Measurements from ENCODE around the gene BLOC1S5. TPM values are rescaled to one million over a fixed set of nuclear protein-coding genes. Genes with fewer than 3 reads are reported as not detected.
"Not testable (repeated sequence)": the region's sequence is repeated elsewhere in the genome, so short reads cannot be mapped to it uniquely, and the experiment has no call there.

The BLOC1S5 gene
- total RNA-seq, 1 donor from 2014 or later: 22.3 TPM

DNA sequence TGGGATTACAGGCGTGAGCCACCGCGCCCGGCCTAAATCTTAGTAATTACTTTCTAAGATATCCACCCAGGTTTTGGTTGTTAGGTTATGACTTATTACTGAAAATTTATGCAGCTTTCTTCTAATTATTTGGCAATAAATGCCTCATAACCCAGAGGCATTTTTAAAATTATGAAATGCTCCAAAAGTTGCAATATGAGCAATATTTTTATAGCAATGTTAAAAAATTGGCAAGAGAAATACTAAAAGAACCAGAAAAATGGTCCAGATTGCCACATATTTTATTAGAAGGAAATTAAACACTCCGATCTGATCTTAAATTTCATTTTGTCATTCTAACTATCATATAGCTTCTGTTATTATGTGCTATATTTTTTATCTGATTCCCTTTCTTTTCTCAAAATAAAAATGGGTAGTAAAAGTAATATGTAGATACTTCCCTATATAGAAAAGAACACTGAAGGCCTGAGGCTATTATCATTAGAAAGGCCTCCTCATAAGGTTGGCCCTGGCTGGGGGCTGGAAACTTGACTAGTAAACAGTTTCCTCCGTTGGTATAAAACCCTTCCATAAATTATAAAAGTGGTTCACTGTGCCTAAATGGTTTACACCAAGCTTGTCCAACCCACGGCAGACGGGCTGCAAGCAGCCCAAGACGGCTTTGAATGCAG, 22.1 kb downstream of the BLOC1S5 start:
- no peak for DNase-seq

DNA sequence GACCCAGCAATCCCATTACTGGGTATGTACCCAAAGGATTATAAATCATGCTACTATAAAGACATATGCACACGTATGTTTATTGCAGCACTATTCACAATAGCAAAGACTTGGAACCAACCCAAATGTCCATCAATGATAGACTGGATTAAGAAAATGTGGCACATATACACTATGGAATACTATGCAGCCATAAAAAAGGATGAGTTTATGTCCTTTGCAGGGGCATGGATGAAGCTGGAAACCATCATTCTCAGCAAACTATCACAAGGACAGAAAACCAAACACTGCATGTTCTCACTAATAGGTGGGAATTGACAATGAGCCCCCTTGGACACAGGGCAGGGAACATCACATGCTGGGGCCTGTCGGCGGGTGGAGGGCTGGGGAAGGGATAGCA, 30.1 kb downstream of the BLOC1S5 start:
- DNase-seq: not testable (repeated sequence)

GRCh38 chr6:8030920-8031319, 33.3 kb downstream of the BLOC1S5 start:
- DNase-seq: no peak

DNA sequence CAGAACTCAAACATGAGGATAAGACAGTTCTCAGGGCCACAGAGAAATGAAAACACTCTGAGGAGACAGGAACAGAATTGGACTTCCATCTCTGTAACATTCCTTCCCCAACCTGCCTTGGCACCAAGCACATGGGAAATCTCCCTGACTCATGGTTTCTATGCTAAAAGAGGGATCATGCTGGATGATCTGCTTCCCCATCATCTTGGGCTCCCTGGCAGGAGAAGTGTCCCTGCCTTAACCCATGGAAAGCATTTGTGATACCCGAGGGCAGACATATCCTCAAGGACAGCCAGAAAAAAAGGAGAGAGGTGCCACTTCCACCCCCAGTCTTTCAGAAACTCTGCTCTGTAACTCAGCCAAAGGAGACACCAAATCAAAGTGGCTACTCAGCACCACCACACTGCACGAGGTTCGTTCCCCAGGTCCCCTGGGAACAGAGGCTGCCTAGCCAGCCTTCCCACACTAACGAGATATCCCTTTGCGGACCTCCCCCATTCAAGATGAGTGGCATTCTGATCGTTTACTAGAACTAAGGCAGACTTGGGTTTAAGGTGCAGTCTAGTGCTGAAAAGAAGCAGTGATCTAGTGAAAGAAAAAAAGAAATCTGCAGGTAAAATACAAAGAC, 34.8 kb downstream of the BLOC1S5 start:
- no peak for DNase-seq

GRCh38 chr6:8027965-8028651, 36.1 kb downstream of the BLOC1S5 start:
- peak; percentile 40 for DNase-seq

DNA sequence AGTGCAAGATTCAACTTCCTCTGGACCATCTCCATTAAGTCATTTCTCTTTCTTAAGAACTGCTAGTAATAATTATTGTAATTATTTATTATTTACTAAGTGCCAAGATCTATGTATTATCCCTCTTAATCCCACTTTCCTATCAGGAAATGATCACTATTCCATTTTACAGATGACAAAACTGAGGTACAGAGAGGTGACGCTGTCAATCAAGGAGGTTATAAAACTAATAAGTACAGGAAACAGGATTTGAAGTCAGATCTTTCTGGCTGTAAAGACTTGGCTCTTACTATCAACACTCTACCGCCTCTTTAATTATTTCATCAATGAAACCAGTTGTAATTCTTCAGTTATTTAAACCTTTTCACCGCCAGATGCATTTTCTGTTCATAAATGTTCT, 37.4 kb downstream of the BLOC1S5 start:
- DNase-seq: no peak

DNA sequence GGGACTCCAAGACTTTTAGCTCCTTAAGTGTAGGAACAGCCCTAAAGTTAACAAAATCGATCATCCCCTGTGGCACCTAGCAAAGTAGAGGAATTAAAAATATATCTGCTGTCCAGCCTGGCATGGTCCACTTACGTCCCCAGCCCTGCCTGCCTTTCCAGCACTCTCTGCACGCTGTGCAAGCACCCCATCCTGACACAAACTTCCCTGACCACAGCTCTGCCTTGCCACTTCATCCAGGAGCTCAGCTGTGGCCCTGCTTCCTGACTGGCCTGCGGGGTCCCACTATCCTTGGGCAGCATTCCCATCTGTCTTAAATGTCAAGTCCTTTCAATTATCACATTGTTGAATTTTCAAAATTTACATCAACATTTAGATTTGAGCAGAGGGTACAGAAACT, 39.0 kb downstream of the BLOC1S5 start:
- DNase-seq: no peak

DNA sequence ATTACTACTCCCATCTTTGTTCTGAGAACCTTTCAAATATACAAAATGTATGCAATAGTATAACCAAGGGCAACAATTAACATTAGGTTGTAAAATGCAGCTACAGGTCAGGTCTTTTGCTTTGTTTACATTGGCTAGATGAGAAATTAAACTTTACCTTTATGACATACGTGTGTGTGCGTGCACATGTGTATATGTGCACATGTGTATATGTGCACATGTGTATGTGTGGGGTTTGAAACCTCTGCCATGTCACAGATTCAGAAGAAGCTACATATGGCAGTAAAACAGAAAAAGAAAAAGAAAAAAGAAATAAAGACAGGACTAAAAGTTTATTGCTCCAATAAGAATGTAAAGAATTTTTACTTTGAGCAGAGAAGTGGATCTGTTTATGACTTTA, 40.6 kb downstream of the BLOC1S5 start:
- DNase-seq: no peak

GRCh38 chr6:8020083-8020482, 44.1 kb downstream of the BLOC1S5 start:
- DNase-seq: no peak

- DNase-seq: no peak
Observed at GRCh38 chr6:8017705-8018104, 46.5 kb downstream of the BLOC1S5 start.

- peak; percentile 17 for DNase-seq
Observed at GRCh38 chr6:8017276-8017701, 46.9 kb downstream of the BLOC1S5 start.

DNA sequence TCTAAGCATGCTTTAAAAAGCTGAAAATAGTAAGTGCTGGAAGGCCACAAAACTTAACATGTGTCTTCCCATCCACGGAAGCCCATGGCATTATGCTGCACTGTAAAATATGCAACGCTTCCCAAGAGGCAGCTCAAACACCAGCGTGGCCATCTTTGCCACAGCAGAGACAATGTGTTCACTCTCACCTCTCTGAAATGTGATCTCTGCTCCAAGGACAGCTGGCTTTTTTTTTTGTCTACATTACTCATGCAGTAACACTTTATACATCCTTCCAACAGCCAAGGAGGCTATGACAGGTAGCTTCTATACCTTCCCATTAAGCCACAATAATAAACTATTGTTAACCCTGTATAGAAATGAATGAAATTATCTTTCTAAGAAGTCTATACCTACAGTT, 49.2 kb downstream of the BLOC1S5 start:
- DNase-seq: no peak

DNA sequence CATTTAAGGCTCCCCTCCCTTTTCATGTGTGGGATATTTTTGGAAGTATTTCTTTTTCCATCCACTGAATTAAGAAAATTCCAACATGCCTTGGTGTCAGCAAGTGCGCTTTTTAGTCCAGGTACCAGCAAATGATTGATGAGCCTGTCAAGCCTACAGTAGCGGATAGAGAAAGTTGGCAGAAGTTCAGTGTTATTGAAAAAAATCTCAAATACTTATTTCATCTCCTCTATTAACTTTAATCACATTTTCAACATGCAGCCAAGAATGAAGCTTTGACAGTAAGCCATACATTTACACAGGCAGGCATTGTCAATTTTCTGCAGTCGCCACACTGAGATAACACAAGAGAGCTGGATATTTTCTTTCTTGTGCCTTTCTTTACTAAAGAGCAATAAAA, 50.4 kb downstream of the BLOC1S5 start:
- DNase-seq: peak; percentile 18

DNA sequence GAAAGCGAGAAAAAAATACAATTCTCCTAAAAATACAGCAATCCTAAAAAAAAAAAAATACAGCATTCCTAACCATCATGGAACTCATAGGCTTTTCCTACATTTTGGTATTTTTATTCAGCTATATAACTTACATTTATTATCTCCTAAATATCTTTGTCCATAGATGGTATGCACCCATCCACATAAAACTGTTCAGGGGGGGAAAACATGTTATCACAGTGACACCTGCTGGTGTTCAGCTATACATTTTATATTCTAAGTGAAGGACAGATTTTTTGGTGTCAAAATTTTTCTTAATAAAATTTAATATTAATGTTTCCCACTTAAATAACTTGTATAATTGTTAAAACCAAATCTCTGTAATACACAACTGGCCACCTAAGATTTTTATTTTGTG, 58.0 kb downstream of the BLOC1S5 start:
- peak; percentile 58 for DNase-seq

GRCh38 chr6:8005136-8005535, 59.1 kb downstream of the BLOC1S5 start:
- no peak for DNase-seq

- DNase-seq: no peak
Observed at GRCh38 chr6:8000636-8001035, 63.6 kb downstream of the BLOC1S5 start.

- DNase-seq: no peak
Observed at GRCh38 chr6:8000188-8000596, 64.0 kb downstream of the BLOC1S5 start.

- DNase-seq: no peak
Observed at GRCh38 chr6:7999201-7999600, 65.0 kb downstream of the BLOC1S5 start.

DNA sequence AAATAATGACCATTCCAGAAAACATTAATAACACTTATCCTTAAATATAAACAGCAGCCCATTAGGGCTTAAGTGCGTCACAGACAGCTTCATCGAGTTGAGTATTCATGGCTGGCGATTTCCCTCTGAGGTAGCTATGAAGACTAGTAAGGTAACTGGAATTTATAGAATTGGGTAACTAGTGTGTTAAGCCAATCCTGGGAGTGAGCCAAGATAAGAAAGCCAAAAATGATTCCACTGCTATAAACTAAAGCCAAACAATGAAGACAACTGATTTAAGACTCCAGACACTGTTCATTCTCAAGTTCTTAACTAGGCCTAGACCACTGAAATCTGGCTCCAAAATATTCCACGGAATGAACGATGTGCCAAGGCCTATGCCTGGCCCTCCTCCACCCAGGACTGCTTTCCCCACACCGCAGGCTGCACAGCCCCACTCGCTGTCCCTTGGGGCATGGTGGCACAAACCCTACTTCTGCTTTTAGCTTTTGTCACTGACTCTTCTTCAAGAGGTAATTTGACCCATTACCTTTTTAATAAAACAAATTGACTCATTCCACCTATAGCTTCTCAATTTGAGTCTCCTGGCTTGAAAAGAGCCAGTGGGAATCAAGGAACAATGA, 66.0 kb downstream of the BLOC1S5 start:
- no peak for DNase-seq

DNA sequence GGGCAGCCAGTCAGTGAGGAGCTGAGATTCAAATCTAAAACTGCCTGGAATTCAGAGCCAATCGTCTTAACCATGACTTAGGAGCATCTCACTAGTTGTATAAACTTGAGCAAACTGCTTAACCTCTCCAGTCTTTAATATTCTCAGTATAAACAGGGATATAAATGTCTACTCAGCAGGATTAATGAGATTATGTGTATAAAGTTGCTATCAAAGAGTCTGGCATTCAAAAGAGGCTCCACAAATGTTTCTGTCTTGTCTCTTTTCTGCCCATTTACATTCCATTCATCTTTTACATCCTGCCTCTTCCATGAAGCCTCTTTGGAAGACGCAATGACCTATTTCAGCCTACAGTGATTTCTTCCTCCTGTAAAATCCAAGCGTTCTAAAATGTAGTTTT, 66.9 kb downstream of the BLOC1S5 start:
- DNase-seq: no peak

- peak; percentile 73 for DNase-seq
Observed at GRCh38 chr6:7996538-7997111, 67.6 kb downstream of the BLOC1S5 start.

DNA sequence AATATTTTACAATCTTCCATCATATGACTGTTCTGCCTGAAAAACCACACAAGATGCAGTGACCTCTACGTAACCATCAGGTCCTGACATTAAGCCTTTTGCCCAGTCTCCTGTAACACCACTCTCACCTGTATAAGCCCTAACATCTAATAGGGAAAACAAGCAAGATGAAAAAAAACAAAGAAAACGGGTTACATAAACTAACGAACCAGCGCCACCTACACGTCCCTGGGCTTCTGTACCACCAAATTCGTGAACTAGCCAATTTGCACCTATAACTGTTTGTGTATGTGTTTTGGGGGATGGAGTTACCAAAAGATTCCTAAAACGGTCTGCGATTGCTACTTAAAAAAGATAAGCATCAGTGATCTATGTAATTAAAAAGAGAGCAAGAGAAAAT, 70.2 kb downstream of the BLOC1S5 start:
- DNase-seq: no peak

DNA sequence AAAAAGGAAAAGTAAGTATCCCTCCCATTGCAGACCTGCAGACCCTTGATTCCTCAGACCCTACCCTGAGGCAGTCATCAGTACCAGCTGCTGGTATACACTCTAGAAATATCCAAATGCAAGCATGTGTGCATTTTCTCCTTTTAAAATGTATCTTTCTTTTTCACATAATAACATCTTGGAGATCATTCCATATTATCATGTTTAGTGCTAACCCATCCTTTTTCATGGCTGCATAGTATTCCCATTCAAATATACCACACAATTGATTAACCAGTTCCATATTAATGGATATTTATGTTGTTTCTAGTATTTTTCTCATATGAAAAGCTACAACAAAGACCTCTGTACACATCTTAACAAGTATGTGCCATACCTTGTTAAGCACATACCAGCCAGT, 70.8 kb downstream of the BLOC1S5 start:
- DNase-seq: no peak

Data from tongue (tissue), 2 donors.